Adrenal gland (tissue), 12 donors: ENCODE data around the gene ZHX3. TPM values are rescaled to one million over a fixed set of nuclear protein-coding genes. Genes with fewer than 3 reads are reported as not detected.

ENCODE experiments used
- DNase-seq, 7 donors: peaks; one replicate each; pipeline ENCODE4 v3.0.0-alpha.2; 2019 to 2020
- H3K27ac ChIP-seq, 5 donors: fragments of 200-600 bp; sonication (generic) in 4 of 5; 1 replicate in 3 of 5; 2 replicates in 2 of 5; pipeline versions ENCODE4 v1.5.1 to v1.8.0; 2016 to 2020; ENCODE audit warnings: mild to moderate bottlenecking in 1 of 5
- H3K27me3 ChIP-seq: fragments of 200-600 bp; 2 replicates; pipeline ENCODE4 v1.8.0; 2021
- H3K36me3 ChIP-seq, 2 donors: fragments of 200-600 bp; replicated peaks in 1 of 2; 1 replicate in 1 of 2; 2 replicates in 1 of 2; pipeline versions ENCODE4 v1.5.1 to v1.8.0; 2018 to 2022
- H3K4me1 ChIP-seq, 2 donors: fragments of 200-600 bp; replicated peaks in 1 of 2; 1 replicate in 1 of 2; 2 replicates in 1 of 2; pipeline versions ENCODE4 v1.5.1 to v1.8.0; 2018 to 2021
- H3K4me3 ChIP-seq, 4 donors: fragments of 200-600 bp; sonication (generic) in 3 of 4; one replicate each; pipeline ENCODE4 v1.5.1; 2016 to 2018
- H3K9me3 ChIP-seq, 3 donors: fragments of 200-600 bp; sonication (generic) in 1 of 3; replicated peaks in 1 of 3; 1 replicate in 2 of 3; 2 replicates in 1 of 3; pipeline versions ENCODE4 v1.5.1 to v1.8.0; 2016 to 2021
- POLR2A ChIP-seq, 2 donors: fragments of 450-650 bp; IDR thresholded peaks; one replicate each; pipeline ENCODE4 v1.6.1; 2017; ENCODE audit warnings: antibody characterized with exemption in 2 of 2, mild to moderate bottlenecking in 2 of 2, moderate library complexity in 1 of 2
- WGBS, 4 donors: extraction: QIAGEN DNeasy Blood & Tissue Kit in 2 of 4; methylation state at CpG; one replicate each; pipeline versions ENCODE4 v1.1.5 to v1.1.7; 2013 to 2017; 5-methylcytosine and 5-hydroxymethylcytosine counted together
- intact Hi-C, 2 donors: fragments of 100-400 bp; cut with DNase I; formaldehyde crosslinking; loops; one replicate each; pipeline versions ENCODE4 v1.14.1 to v1.15.0; 2022 to 2023
- polyA plus RNA-seq, 3 donors: library from polyadenylated mRNA; stranded (reverse); fragments of 200-250 nt in 2 of 3; fragments of 350-450 nt in 1 of 3; fragmentation: Illumina TruSeq in 1 of 3; extraction: RNeasy Lipid Tissue Mini Kit (QIAGEN cat#74804) in 1 of 3; gene quantifications; one replicate each; pipeline ENCODE4 v1.2.3, GENCODE V29; 2013 to 2014
- total RNA-seq, 9 donors: library from RNA; depleted of rRNA in 4 of 9; stranded (reverse); fragments of >200 nt in 4 of 9; fragments of 120-200 nt in 1 of 9; fragmentation: NEBNext Ultra II Directional in 1 of 9; extraction: Animal tissue kit (Norgen Biotek cat#: 25700) in 1 of 9; gene quantifications; one replicate each; pipeline versions ENCODE4 v1.1.0 to v1.2.4, GENCODE V29; 2013 to 2023
- TF ChIP-seq, protein P1 (sequence below), 6 experiments: fragments of 450-650 bp in 4 of 6; fragments of 200-600 bp in 2 of 6; sonication (generic) in 1 of 6; IDR thresholded peaks; 1 replicate in 5 of 6; 2 replicates in 1 of 6; pipeline versions ENCODE4 v1.5.1 to v1.8.0; 2016 to 2021; ENCODE audit warnings: antibody characterized with exemption in 6 of 6, mild to moderate bottlenecking in 2 of 6, moderate library complexity in 1 of 6
- donor health status: healthy with polysubstance abuse.
- donor health status: Bipolar disorder and iron deficiency.
- donor health status: DM: yes; HTN: yes; CAD: no.
- donor health status: DM: no; HTN: no; CAD: no.
- donor health status: DM: no; HTN: no; CAD: no.
- donor health status: DM: yes; HTN: yes; CAD: no.

Gene ZHX3
- total and polyA plus RNA-seq, 12 donors, result 20.7 to 91.1 (median 51.2) TPM

DNA sequence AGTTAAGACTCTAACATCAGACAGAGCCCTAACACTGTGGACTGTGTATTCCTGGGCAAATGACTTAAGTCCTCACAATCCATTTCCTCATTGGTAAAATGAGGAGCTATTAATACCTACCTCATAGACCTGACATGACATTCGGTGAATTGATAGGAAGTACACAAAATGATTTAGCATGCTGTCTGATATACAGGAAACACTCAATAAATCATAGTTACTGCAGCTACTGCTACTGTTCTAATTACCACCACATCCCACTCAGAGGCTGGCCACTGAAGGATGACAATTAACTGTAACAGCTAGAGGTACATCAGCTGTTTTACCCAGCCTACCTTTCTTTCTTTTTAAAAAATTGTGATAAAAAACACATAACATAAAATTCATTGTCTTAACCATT, 92.4 kb downstream of the ZHX3 start:
- 47 to 65% (median 56%) methylated on average over 1 of the region's 1 CpG for WGBS, 4 donors

DNA sequence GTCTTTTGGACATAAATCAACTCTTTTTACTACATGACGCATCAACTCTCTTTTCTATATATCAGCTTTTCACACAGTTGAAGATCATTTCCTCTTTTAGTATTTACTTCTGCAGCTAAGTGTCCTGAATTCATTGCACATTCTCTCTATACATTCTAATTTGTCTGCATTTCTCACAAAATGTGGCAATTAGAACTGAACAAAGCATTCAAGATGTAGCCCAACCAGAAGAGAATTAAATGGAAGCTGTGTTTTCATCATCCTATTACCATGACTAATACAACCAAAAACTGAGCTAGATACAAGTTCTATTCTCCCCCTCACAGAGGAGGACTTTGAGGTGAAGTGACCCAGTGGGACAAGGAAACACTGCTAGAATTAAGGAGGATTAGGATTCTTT, 93.2 kb downstream of the ZHX3 start:
- no peaks in the 10 kb centered on the region for H3K36me3 ChIP-seq
- intact Hi-C loops, result loop anchor here in 1 of 2 donors (10.0 kb wide), 1 partner anchor 49 kb away; no protein-coding TSS in a partner anchor
- H3K27ac ChIP-seq, result peak overlapping the region in 1 of 5 donors; percentile 8
- no peaks in the 10 kb centered on the region for H3K9me3 ChIP-seq
- no peak for DNase-seq
- no peak overlapping the region for H3K4me3 ChIP-seq
- peaks cover 13 to 25% of the 10 kb centered on the region in 2 donors for H3K4me1 ChIP-seq
- 82 to 97% (median 90%) methylated on average over 1 of the region's 1 CpG for WGBS, 4 donors
- H3K27me3 ChIP-seq, result no peaks in the 10 kb centered on the region
- TF ChIP-seq POLR2A (IDR thresholded peaks at IDR 0.05), result no peak
- TF ChIP-seq, protein P1, sequence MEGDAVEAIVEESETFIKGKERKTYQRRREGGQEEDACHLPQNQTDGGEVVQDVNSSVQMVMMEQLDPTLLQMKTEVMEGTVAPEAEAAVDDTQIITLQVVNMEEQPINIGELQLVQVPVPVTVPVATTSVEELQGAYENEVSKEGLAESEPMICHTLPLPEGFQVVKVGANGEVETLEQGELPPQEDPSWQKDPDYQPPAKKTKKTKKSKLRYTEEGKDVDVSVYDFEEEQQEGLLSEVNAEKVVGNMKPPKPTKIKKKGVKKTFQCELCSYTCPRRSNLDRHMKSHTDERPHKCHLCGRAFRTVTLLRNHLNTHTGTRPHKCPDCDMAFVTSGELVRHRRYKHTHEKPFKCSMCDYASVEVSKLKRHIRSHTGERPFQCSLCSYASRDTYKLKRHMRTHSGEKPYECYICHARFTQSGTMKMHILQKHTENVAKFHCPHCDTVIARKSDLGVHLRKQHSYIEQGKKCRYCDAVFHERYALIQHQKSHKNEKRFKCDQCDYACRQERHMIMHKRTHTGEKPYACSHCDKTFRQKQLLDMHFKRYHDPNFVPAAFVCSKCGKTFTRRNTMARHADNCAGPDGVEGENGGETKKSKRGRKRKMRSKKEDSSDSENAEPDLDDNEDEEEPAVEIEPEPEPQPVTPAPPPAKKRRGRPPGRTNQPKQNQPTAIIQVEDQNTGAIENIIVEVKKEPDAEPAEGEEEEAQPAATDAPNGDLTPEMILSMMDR (IDR thresholded peaks at IDR 0.05), result no peak

More for the DNA sequence above, 92.4 kb downstream of the ZHX3 start:
- no peaks in the 10 kb centered on the region for H3K27me3 ChIP-seq
- H3K4me3 ChIP-seq, result no peak overlapping the region
- H3K36me3 ChIP-seq, result no peaks in the 10 kb centered on the region
- no peak for DNase-seq
- H3K9me3 ChIP-seq, result no peaks in the 10 kb centered on the region
- peaks cover 13 to 25% of the 10 kb centered on the region in 2 donors for H3K4me1 ChIP-seq
- intact Hi-C loops, result loop anchor here in 1 of 2 donors (10.0 kb wide), 1 partner anchor 50 kb away; no protein-coding TSS in a partner anchor
- no peak for TF ChIP-seq POLR2A (IDR thresholded peaks at IDR 0.05)
- TF ChIP-seq, protein P1 (IDR thresholded peaks at IDR 0.05), result no peak
- H3K27ac ChIP-seq, result no peak overlapping the region

DNA sequence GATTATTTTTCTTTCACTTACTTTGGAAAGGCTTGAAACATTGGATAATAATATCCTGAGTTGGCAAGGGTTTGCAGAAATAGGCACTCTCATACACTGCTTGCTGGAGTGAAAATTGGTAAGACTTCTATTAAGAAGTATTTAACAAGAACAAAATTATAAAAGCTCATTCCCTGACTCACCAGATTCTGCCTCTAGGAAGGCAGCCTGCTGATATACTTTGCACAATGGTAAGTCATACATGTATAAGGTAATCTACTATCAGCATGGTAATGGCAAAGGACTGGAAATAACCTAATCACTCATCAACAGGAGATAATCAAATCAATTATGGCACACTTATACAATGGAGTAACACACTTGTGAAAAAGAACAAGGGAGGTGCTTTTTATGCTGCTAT, 94.4 kb downstream of the ZHX3 start:
- TF ChIP-seq POLR2A (IDR thresholded peaks at IDR 0.05), result no peak
- TF ChIP-seq, protein P1 (IDR thresholded peaks at IDR 0.05), result no peak
- H3K9me3 ChIP-seq, result no peaks in the 10 kb centered on the region
- no peaks in the 10 kb centered on the region for H3K27me3 ChIP-seq
- H3K4me1 ChIP-seq, result peaks cover 15 to 30% of the 10 kb centered on the region in 2 donors
- H3K27ac ChIP-seq, result peak overlapping the region in 1 of 5 donors; percentile 31
- no peak for DNase-seq
- no peak overlapping the region for H3K4me3 ChIP-seq
- H3K36me3 ChIP-seq, result no peaks in the 10 kb centered on the region
- intact Hi-C loops, result loop anchor here in 1 of 2 donors (10.0 kb wide), 1 partner anchor 48 kb away; no protein-coding TSS in a partner anchor

DNA sequence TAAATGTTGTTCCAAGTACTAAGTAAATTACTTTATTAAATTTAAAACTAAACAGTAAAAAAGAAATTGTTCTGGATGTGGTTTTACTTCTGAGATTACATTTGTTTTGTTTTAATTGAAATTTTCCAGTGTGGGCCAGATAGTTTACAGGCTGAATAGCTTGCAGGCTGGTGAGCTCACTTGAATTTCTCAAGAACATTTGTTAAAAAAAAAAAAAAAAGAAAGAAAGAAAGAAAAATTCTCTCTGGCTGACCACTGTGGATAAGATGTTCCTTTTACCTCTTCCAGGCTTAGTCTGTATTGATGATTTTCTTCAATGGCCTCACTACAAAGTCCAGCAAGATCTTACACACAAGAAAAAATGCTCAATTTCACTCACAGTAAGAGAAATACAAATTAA, 94.8 kb downstream of the ZHX3 start:
- Histone ChIP-seq H3K27ac (peak overlapping the region in 2 of 5 donors; percentile 31 to 42), H3K9me3 (no peaks in the 10 kb centered on the region), H3K4me1 (peaks cover 15 to 30% of the 10 kb centered on the region in 2 donors), H3K36me3 (no peaks in the 10 kb centered on the region), H3K4me3 (no peak overlapping the region), H3K27me3 (no peaks in the 10 kb centered on the region)
- intact Hi-C loops, result loop anchor here in 1 of 2 donors (10.0 kb wide), 1 partner anchor 48 kb away; no protein-coding TSS in a partner anchor
- no peak for DNase-seq
- TF ChIP-seq POLR2A (IDR thresholded peaks at IDR 0.05), result no peak
- TF ChIP-seq, protein P1 (IDR thresholded peaks at IDR 0.05), result no peak
